Measurements from ENCODE around the gene IGFBP4. TPM values are rescaled to one million over a fixed set of nuclear protein-coding genes. Genes with fewer than 3 reads are reported as not detected.

Gene IGFBP4
- total RNA-seq, 4 donors from 2014 or later, result 98.4 to 302 (median 166) TPM

GRCh38 chr17:40502716-40503115, 59.5 kb downstream of the IGFBP4 start:
- Histone ChIP-seq H3K27me3 (no peaks in the 10 kb centered on the region), H3K4me3 (no peak overlapping the region), H3K4me1 (peaks cover 17 to 42% (median 37%) of the 10 kb centered on the region in 4 donors), H3K36me3 (no peaks in the 10 kb centered on the region), H3K9me3 (no peaks in the 10 kb centered on the region), H3K27ac (no peak overlapping the region)
- in situ Hi-C loops (cut with MboI; ENCODE audit: low pct_ligation_motif_present in 1 of 4, low pct_unique_long_range_greater_than_20kb in 1 of 4, low sequenced_read_pairs in 3 of 4) (no loop called here), intact Hi-C loops (cut with DNase I; ENCODE audit: low total_unique reads) (no loop called here)
- no peak for DNase-seq
- 95% methylated on average over 5 of the region's 5 CpGs; no CpG with 5 or more reads in 1 of the 2 donors for WGBS, 2 donors (ENCODE audit: low coverage in 1 of 2)
- TF ChIP-seq POLR2A (IDR thresholded peaks at IDR 0.05), result no peak
- TF ChIP-seq EP300 (IDR thresholded peaks at IDR 0.05; ENCODE audit: low read depth), result no peak
- TF ChIP-seq CTCF (IDR thresholded peaks at IDR 0.05), result no peak
- TF ChIP-seq POLR2AphosphoS5 (IDR thresholded peaks at IDR 0.05), result no peak

DNA sequence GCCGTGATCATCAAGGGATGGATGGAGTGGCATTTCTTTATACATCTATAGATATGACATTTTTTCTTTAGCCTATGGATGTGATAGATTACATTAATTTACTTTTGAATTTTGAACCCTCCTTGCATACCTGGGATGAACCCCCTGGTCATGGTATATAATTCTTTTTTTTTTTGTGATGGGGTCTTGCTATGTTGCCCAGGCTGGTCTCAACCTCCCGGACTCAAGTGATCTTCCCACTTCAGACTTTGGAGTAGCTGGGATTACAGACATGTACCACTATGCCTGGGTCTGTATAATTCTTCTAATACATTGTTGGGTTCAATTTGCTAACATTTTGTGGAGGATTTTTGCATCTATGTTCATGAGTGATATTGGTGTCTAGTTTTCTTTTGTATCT, 59.9 kb downstream of the IGFBP4 start:
- H3K27me3 ChIP-seq, result no peaks in the 10 kb centered on the region
- intact Hi-C loops (cut with DNase I; ENCODE audit: low total_unique reads) (no loop called here), in situ Hi-C loops (cut with MboI; ENCODE audit: low pct_ligation_motif_present in 1 of 4, low pct_unique_long_range_greater_than_20kb in 1 of 4, low sequenced_read_pairs in 3 of 4) (no loop called here)
- no peak for DNase-seq
- no peak overlapping the region for H3K4me3 ChIP-seq
- TF ChIP-seq EP300 (IDR thresholded peaks at IDR 0.05; ENCODE audit: low read depth), result no peak
- TF ChIP-seq POLR2A (IDR thresholded peaks at IDR 0.05), result no peak
- no peak for TF ChIP-seq POLR2AphosphoS5 (IDR thresholded peaks at IDR 0.05)
- no peak for TF ChIP-seq CTCF (IDR thresholded peaks at IDR 0.05)
- no peaks in the 10 kb centered on the region for H3K9me3 ChIP-seq
- 92 to 94% methylated on average over 2 of the region's 2 CpGs for WGBS, 2 donors (ENCODE audit: low coverage in 1 of 2)
- H3K4me1 ChIP-seq, result peaks cover 17 to 38% (median 33%) of the 10 kb centered on the region in 4 donors
- H3K27ac ChIP-seq, result no peak overlapping the region
- no peaks in the 10 kb centered on the region for H3K36me3 ChIP-seq

DNA sequence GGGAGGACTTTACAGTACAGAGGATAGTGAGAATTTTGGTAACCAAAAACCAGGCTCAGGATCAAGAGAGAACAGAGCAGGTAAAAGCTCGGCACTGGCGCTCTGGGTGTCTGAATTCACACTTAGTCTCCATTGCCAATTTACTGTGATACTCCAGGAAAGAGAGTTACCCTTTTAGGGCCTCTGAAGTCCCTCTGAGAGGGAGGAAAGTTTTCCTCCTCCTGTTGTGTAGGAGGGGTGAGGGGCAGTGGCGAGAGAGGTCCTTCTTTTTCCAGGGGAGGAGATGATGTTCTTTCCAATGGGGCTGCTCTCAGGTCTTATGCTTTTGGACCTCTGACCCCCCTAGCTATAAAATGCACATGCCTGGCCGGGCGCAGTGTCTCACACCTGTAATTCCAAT, 63.5 kb downstream of the IGFBP4 start:
- Histone ChIP-seq H3K9me3 (no peaks in the 10 kb centered on the region), H3K4me3 (no peak overlapping the region), H3K36me3 (no peaks in the 10 kb centered on the region), H3K27me3 (no peaks in the 10 kb centered on the region), H3K27ac (no peak overlapping the region), H3K4me1 (peaks cover 0 to 2% (median under 1%) of the 10 kb centered on the region in 4 donors)
- in situ Hi-C loops (cut with MboI; ENCODE audit: low pct_ligation_motif_present in 1 of 4, low pct_unique_long_range_greater_than_20kb in 1 of 4, low sequenced_read_pairs in 3 of 4), result no loop called here
- 85% methylated on average over 5 of the region's 5 CpGs; no CpG with 5 or more reads in 1 of the 2 donors for WGBS, 2 donors (ENCODE audit: low coverage in 1 of 2)
- intact Hi-C loops (cut with DNase I; ENCODE audit: low total_unique reads), result no loop called here
- DNase-seq, result no peak
- TF ChIP-seq CTCF (IDR thresholded peaks at IDR 0.05), result no peak
- no peak for TF ChIP-seq POLR2A (IDR thresholded peaks at IDR 0.05)
- no peak for TF ChIP-seq POLR2AphosphoS5 (IDR thresholded peaks at IDR 0.05)

Other genes with a start within 250 kb of the IGFBP4 start
- 10 to 100 TPM; 20.5 to 29.5 (median 25.3) TPM for gene WIPF2, start 224.1 kb upstream of the IGFBP4 start, total RNA-seq
- gene CDC6, start 155.6 kb upstream of the IGFBP4 start, total RNA-seq, result 1 to 10 TPM in 3 of 4 donors, not detected in 1; 1.6 to 3.2 (median 2.4) TPM
- gene RARA, start 134.3 kb upstream of the IGFBP4 start, total RNA-seq, result 100 to 1,000 TPM in 1 of 4 donors, 10 to 100 TPM in 3; 23.5 to 110 (median 49.1) TPM
- not detected for gene GJD3, start 78.7 kb upstream of the IGFBP4 start, total RNA-seq
- gene TOP2A, start 25.6 kb upstream of the IGFBP4 start, total RNA-seq, result 10 to 100 TPM in 1 of 4 donors, 1 to 10 TPM in 2, under 1 TPM in 1; 0.37 to 25.5 (median 7.5) TPM
- gene TNS4, start 58.2 kb downstream of the IGFBP4 start, total RNA-seq, result 1 to 10 TPM in 3 of 4 donors, not detected in 1; 1.2 to 4.2 (median 2.5) TPM
- 1 to 10 TPM in 2 of 4 donors, under 1 TPM in 1, not detected in 1; 0.14 to 5.4 (median 4.9) TPM for gene CCR7, start 122.0 kb downstream of the IGFBP4 start, total RNA-seq
- 10 to 100 TPM; 43.0 to 87.2 (median 61.6) TPM for gene SMARCE1, start 204.4 kb downstream of the IGFBP4 start, total RNA-seq
- under 1 TPM in 2 of 4 donors, not detected in 2; 0.27 to 0.48 TPM for gene KRT222, start 221.7 kb downstream of the IGFBP4 start, total RNA-seq